SH-SY5Y (cell line): ENCODE results near the gene ZFP14.

Experiments used
- GATA2 ChIP-seq: IDR thresholded peaks from 2 replicates; pipeline ENCODE4 v1.6.1; 2011; ENCODE audit warnings: mild to moderate bottlenecking, low read depth, low read length
- GATA3 ChIP-seq: IDR thresholded peaks from 2 replicates; pipeline ENCODE4 v1.6.1; 2011; ENCODE audit warnings: low read depth, mild to moderate bottlenecking, low read length, moderate library complexity

The ZFP14 gene

DNA sequence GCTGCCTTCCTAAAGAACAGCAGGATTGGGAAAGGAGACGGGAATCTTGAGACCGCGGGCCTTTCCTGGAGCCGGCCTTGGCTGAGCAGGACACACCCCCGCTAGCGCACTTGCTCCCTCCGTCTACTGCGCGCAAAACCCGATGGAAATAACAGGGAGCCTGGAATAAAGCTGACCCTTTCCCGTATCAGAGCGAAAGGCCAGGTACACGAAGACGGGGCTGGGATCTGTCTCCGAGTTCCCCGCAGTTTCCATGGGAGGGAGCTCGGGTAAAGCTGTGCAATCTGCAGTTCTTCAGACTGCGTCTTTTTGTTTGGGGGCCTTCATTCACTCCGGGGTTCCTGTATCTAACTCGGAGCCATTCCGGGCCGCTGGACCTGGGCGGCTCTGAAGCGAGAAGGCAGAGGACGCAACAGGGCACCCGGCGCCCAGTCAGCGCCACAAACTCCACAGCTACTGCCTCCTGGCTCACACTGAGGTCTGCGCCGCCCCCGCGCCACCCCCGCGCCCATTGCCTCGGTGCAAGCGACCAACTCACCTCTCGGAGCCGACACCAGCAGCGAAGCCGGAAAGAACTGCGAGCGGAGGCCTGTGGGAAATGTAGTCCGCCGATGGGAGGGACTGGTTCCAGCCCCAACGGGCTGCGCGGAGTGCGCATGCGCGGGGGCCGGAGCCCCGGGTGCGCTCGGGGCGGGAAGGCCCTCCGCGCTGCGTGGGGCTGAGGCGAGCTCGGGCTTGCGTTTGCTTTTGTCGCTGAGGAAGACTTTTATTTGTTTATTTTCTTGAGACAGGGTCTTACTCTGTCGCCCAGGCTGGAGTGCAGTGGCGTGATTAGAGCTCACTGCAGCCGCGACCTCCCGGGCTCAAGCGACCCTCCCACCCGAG, at the start of gene ZFP14:
Gene ZFP14 (minus strand): TSS at position 577 of the 885 bp plus-strand sequence. CDS start 11,309 bp downstream, outside the sequence.
- TF ChIP-seq GATA2, result no peak
- no peak for TF ChIP-seq GATA3

DNA sequence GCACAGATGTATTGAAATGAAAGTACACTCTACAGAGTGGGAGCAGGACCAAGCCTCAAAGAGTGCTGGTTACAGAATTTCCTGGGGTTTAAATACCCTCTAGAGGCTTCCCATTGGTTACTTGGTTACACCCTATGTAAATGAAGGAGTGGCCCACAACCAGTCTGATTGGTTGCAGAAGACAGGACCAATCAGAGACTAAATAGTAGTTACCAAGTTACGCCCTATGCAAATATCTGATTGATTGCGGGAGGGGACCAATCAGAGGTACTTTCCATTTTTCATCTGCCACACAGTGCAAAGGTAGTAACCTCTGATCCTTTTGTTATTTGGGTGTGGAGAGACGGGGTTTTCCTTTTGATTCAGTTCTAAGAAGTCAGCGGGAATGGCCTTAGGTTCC, 44.9 kb upstream of the ZFP14 start:
- TF ChIP-seq GATA2 (no peak), GATA3 (no peak)

DNA sequence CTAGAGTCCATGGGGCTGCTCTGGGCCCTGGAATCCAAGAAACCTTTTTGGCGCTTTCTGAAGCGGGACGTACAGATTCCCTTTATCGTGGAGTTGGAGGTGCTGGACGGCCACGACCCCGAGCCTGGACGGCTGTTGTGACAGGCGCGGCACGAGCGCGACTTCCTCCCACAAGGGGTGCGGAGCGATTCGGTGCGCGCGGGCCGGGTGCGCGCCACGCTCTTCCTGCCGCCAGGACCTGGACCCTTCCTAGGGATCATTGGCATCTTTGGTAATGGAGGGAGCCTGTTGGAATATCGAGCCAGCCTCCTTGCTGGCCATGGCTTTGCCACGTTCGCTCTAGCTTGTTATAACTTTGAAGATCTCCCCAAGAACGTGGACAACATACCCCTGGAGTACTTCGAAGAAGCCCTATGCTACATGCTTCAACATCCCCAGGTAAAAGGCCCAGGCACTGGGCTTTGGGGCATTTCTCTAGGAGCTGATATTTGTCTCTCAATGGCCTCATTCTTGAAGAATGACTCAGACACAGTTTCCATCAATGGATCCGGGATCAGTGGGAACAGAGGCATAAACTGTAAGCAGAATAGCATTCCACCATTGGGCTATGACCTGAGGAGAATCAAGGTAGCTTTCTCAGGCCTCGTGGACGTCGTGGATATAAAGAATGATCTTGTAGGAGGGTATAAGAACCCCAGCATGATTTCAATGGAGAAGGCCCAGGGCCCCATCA, 42.9 kb upstream of the ZFP14 start:
- TF ChIP-seq GATA2 (no peak), GATA3 (no peak)

DNA sequence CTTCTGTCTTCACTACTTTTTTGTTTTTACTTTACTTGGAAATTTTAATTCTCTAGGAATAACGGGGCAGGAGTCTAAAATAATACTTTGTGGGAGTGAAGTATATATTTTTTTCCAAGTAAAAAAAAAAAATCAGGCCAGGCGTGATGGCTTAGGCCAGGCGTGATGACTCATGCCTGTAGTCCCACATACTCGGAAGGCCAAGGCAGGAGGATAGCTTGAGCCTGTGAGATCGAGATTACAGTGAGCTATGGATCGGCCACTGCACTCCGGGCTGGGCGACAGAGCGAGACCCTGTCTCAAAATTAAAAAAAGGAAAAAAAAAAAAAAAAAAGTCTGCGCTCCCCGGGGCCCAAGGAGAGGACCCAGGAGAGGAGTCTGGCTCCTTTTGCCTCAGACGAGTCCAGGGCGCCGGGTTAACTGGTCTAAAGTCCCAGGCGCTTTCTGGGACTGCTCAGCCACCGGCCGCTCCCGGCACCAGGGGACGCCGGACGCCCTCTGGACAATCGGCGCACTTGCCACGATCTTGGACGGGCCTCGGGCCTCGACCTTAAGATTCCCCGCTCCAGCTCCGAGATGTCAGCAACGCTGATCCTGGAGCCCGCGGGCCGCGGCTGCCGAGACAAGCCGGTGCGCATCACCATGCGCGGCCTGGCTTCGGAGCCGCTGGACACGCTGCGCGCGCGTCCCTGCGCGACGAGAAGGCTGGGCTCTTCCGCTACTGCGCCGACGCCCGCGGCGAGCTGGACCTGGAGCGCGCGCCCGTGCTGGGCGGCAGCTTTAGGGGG, 42.2 kb upstream of the ZFP14 start:
- no peak for TF ChIP-seq GATA3
- no peak for TF ChIP-seq GATA2

DNA sequence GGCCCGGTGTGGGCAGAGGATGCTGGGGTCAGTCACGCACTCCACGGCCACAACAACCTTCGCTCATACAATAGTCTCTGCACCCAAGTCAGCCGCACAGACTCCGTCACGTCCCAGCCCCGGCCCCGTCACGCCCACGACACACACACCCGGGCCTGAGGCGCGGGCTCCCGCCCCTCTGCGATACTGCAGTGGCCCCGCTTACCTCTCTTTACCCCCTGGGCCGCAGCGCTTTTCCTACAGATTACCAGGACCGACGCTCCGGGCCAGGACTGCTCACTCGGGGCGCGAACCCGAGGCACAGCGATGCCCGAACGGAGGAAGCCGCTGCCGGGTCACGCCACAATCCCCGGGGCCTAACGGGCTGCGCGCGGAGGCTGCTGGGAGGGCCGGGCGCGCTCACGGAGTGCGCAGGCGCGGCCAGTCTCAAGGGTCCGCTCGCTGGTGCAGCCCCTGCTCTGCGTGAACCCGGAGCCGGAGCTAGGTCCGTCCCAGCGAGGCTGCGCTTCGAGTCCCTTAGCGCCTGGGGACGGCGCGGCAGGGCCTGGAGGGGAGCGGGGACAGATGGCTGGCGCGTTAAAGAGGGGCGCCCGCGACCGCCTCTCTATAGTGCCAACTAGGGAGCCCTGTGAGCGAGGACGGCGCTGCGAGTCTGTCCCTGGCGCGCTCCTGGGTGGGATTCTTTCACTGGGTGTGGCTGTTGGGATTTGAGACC, 39.4 kb upstream of the ZFP14 start, which contains the start of gene ZFP82:
Gene ZFP82 (minus strand): TSS at position 358 of the 715 bp plus-strand sequence. CDS start 8,855 bp downstream, outside the sequence.
- TF ChIP-seq GATA3, result no peak
- TF ChIP-seq GATA2, result no peak

DNA sequence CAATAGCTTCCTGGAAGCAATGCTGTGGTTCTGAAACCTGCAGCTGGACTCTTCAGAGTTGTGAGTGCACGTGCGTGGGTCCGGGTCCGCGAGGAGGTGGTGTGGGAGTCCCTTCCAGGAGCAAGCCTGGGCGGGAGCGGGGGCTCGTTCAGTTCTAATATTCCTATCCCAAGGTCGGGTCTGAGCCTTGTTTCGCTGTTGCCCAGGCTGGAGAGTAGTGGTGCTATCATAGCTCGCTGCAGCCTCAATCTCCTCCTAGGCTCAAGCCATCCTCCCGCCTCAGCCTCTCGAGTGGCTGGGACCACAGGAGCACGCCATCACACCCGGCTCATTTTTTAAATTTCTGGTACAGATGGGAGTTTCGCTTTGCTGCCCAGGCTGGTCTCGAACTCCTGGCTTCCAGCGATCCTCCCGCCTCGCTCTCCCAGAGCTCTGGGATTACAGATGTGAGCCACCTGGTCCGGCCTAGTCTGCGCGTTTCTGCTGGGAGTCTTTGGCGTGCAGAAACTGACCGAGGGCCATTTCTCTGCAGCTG, 38.8 kb upstream of the ZFP14 start:
- no peak for TF ChIP-seq GATA3

DNA sequence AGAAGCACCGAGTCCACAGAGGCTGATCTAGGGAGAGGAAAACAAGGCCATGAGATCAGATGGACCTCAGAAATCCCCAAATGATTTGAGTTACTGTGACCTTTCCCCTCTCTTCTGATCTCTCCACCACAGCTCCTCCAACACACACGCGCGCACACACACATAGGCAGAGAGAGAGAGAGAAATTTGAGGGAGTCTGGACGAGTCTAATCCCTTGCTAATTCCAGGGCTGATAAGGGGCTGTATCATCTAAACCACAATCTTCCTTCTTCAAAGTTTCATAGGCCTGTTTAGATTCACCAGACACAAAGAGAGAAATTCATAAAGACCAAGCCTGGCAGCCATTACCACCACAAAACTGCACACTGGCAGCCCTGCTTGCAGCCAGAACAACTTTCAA, 30.8 kb upstream of the ZFP14 start:
- TF ChIP-seq GATA2 (no peak), GATA3 (no peak)

DNA sequence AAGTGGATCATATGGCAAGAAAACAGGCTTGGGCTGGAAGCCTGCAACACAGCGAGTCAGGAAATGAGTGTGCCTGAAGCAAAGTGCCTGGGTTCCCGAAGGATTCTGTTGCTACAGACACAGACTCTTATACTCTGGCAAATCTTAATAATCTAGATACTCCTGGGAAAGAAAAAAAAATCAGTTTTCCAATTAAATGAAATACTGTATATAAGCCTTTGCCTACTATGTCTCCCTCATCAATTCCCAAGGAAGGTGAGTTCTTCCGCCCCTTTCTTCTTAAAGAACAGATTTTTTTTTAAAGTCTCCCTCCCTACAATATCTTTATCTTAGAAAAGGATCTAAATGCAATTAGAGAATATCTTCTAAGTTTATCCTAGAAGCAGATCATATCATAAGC, 29.1 kb upstream of the ZFP14 start:
- TF ChIP-seq GATA3 (no peak), GATA2 (no peak)

DNA sequence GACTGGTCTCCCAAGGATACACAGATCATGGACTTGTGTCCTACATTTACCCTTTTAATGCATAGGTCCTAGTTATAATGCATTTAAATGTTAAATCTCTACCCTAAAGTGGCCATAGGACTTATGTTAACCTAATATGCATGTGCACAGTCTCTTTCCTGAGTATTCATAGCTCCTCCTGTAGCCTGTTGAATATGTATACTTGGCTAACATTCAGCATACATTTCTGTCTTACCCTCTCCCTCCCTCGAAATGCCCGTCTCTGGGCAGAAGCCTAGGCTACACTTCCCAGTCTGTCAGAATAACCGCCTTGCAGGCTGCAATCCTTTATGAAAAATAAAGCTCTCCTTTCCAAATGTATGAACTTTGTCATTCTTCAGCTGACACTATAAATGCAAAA, 25.5 kb upstream of the ZFP14 start:
- TF ChIP-seq GATA3, result no peak
- TF ChIP-seq GATA2, result no peak

DNA sequence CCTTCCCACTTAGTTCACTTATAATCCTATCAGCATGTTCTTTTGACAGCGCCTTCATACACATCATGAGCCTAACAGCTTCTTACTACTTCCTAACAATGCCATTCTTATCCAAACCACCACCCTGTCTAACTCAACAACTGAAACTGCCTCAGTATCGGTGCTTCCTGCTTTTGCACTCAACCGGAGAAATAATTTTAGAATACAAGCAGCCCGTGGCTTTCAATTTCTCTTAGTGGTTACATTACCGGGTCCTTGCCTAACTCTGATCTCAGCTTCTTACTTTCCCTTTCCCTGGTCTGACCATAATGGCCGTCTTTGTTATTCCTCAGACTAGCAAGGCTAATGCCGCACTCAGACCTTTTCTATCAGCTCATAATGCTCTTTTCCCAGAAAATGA, 22.5 kb upstream of the ZFP14 start:
- TF ChIP-seq GATA2 (no peak), GATA3 (no peak)

DNA sequence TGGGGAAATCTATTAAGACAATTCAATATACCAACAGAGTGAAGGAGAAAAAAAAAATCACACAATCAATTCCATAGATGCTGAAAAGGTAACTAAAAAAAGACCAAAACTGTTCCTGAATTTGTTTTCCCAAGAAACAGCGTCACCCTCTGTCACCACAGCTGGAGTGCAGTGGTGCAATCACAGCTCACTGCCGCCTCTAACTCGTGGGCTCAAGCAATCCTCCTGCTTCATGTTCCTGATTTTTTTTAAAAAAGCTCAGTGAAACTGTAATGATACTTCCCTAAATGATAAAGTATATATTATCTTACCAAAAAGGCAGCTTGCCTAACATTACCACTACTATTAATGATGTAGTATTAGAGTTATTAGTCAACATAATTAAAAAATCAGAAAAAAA, 19.6 kb upstream of the ZFP14 start:
- TF ChIP-seq GATA2, result no peak
- TF ChIP-seq GATA3, result no peak

DNA sequence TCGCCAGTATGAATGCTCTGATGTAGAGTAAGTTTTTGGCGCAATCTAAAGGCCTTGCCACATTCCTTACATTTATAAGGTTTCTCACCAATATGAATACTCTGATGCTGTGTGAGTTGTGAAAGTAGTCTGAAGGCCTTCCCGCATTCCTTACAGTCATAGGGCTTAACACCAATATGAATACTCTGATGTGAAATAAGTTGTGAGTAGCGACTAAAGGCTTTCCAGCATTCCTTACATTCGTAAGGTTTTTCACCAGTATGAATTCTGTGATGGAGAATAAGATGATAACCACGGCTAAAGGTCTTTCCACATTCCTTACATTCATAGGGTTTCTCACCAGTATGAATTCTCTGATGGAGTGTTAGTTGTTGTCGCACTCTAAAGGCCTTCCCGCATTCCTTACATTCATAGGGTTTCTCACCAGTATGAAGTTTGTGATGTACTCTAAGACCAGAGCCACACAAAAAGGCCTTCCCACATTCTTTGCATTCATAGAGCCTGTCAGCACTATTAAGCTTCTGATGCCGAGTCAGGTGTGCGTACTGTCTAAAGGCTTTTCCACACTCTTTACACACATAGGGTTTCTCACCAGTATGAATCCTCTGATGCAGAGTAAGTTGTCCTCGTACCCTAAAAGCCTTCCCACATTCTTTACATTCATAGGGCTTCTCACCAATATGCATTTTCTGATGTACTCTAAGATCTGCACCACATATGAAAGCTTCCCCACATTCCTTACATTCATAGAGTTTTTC, 14.1 kb upstream of the ZFP14 start:
- TF ChIP-seq GATA2 (no peak), GATA3 (no peak)

DNA sequence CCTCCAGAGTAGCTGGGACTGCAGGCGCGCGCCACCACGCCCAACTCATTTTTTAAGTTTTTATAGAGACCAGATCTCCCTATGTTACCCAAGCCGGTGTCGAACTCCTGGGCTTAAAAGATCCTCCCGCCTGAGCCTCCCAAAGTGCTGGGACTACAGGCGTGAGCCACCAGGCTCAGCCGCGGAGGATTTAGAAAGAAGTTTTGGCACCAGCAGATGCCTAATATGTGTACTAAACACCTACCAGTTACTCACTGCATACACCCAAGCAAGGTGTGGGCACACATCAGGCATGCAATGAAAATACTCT, 464 bp upstream of the ZFP14 start:
- TF ChIP-seq GATA3 (no peak), GATA2 (no peak)
